H1 (cell line): Measurements from ENCODE around the gene NKAPD1. TPM values are rescaled to one million over a fixed set of nuclear protein-coding genes. Genes with fewer than 3 reads are reported as not detected.

Experiments used
- CTCF ChIA-PET: fragments of 300-600 bp; sonication (Branson Sonifier 250); formaldehyde crosslinking; loops from one replicate; lab custom pipeline; 2021; ENCODE audit not compliant: partially characterized antibody; lab: Charles Lee
- POLR2A ChIA-PET: fragments of 300-600 bp; sonication (Branson Sonifier 250); formaldehyde crosslinking; loops from one replicate; lab custom pipeline; 2021; ENCODE audit warnings: inconsistent platforms; ENCODE audit not compliant: partially characterized antibody; lab: Charles Lee
- DNase-seq, 2 experiments: peaks; one replicate each; pipeline versions ENCODE4 v3.0.0 to v3.0.0-alpha.2; 2010 to 2022; ENCODE audit warnings: low spot score in 2 of 2, low read depth in 1 of 2, mixed read lengths in 1 of 2
- FAIRE-seq: peaks from 2 replicates; lab custom pipeline; 2011; peaks lifted over from hg19 to GRCh38; lab: Jason Lieb, UNC
- H2AFZ ChIP-seq: 2 replicates; pipeline ENCODE4 v1.8.1; 2012; ENCODE audit warnings: low read length, inconsistent platforms
- H2AK5ac ChIP-seq: 2 replicates; pipeline ENCODE4 v1.6.1; 2013; ENCODE audit warnings: low read depth, low read length
- H2BK120ac ChIP-seq: replicated peaks from 2 replicates; pipeline ENCODE3; 2013; ENCODE audit warnings: low read depth, low read length, inconsistent platforms
- H2BK12ac ChIP-seq: 2 replicates; pipeline ENCODE4 v1.6.1; 2013; ENCODE audit warnings: low read depth, low read length
- H2BK15ac ChIP-seq: 2 replicates; pipeline ENCODE4 v1.6.1; 2013; ENCODE audit warnings: low read length
- H2BK20ac ChIP-seq: 2 replicates; pipeline ENCODE4 v1.6.1; 2013; ENCODE audit warnings: low read length
- H2BK5ac ChIP-seq: 2 replicates; pipeline ENCODE4 v1.6.1; 2013; ENCODE audit warnings: low read depth, low read length
- H3K14ac ChIP-seq: 2 replicates; pipeline ENCODE4 v1.6.1; 2013; ENCODE audit warnings: inconsistent platforms; ENCODE audit not compliant: insufficient read length
- H3K18ac ChIP-seq: 2 replicates; pipeline ENCODE4 v1.6.1; 2013; ENCODE audit warnings: low read length; ENCODE audit errors: extremely low read depth
- H3K23ac ChIP-seq: 2 replicates; pipeline ENCODE4 v1.6.1; 2013; ENCODE audit warnings: inconsistent platforms; ENCODE audit not compliant: insufficient read length
- H3K23me2 ChIP-seq: 2 replicates; pipeline ENCODE4 v1.6.1; 2013; ENCODE audit warnings: low read depth, low read length
- H3K27ac ChIP-seq: 2 replicates; pipeline ENCODE4 v1.6.1; 2011; ENCODE audit warnings: low read depth, low read length, inconsistent platforms
- H3K27me3 ChIP-seq, 4 experiments: replicated peaks in 1 of 4; 1 replicate in 1 of 4; 2 replicates in 3 of 4; pipeline versions ENCODE4 v1.6.1 to v1.8.1; 2011 to 2013; ENCODE audit warnings: low read length in 3 of 4, mild to moderate bottlenecking in 3 of 4, inconsistent platforms in 2 of 4, mixed read lengths in 2 of 4, moderate library complexity in 1 of 4; ENCODE audit not compliant: control insufficient read depth in 3 of 4, insufficient read depth in 3 of 4; ENCODE audit errors: extremely low read depth in 1 of 4
- H3K36me3 ChIP-seq, 4 experiments: 2 replicates each; pipeline versions ENCODE4 v1.6.1 to v1.8.1; 2011 to 2013; ENCODE audit warnings: mild to moderate bottlenecking in 4 of 4, low read length in 3 of 4, moderate library complexity in 2 of 4, control low read depth in 1 of 4, inconsistent platforms in 1 of 4; ENCODE audit not compliant: insufficient read depth in 4 of 4, control insufficient read depth in 2 of 4
- H3K4ac ChIP-seq: replicated peaks from 2 replicates; pipeline ENCODE3; 2013; ENCODE audit warnings: low read length, low read depth, mixed read lengths, inconsistent platforms; ENCODE audit not compliant: insufficient read length
- H3K4me1 ChIP-seq, 4 experiments: replicated peaks in 1 of 4; 1 replicate in 1 of 4; 2 replicates in 3 of 4; pipeline versions ENCODE4 v1.6.1 to v1.8.1; 2011 to 2013; ENCODE audit warnings: low read length in 3 of 4, inconsistent platforms in 2 of 4, mixed read lengths in 1 of 4; ENCODE audit not compliant: insufficient read depth in 4 of 4, control insufficient read depth in 3 of 4
- H3K4me2 ChIP-seq, 2 experiments: 2 replicates each; pipeline versions ENCODE4 v1.6.1 to v1.8.1; 2011 to 2013; ENCODE audit warnings: low read depth in 2 of 2, low read length in 2 of 2, control low read depth in 1 of 2, inconsistent platforms in 1 of 2, mild to moderate bottlenecking in 1 of 2; ENCODE audit not compliant: insufficient read depth in 1 of 2
- H3K4me3 ChIP-seq, 4 experiments: fragments of 200-600, 300-600 bp in 1 of 4; sonication (generic), shearing (Covaris generic), sonication (Bioruptor Twin) in 1 of 4; 2 replicates each; pipeline versions ENCODE4 v1.5.1 to v1.8.1; 2011 to 2016; ENCODE audit warnings: low read length in 4 of 4, low read depth in 3 of 4, control low read depth in 2 of 4, inconsistent platforms in 2 of 4, mild to moderate bottlenecking in 2 of 4, mixed read lengths in 1 of 4, moderate library complexity in 1 of 4; ENCODE audit not compliant: insufficient read depth in 2 of 4; ENCODE audit errors: extremely low read depth in 1 of 4
- H3K56ac ChIP-seq: replicated peaks from 2 replicates; pipeline ENCODE3; 2013; ENCODE audit warnings: low read depth, mild to moderate bottlenecking, mixed read lengths, low read length, inconsistent platforms; ENCODE audit not compliant: insufficient read length
- H3K79me1 ChIP-seq: 2 replicates; pipeline ENCODE4 v1.6.1; 2013; ENCODE audit warnings: low read depth, low read length, control low read depth
- H3K79me2 ChIP-seq, 2 experiments: 2 replicates each; pipeline versions ENCODE4 v1.6.1 to v1.8.1; 2012 to 2013; ENCODE audit warnings: low read length in 2 of 2, mild to moderate bottlenecking in 2 of 2, inconsistent platforms in 1 of 2; ENCODE audit not compliant: insufficient read depth in 2 of 2, control insufficient read depth in 1 of 2
- H3K9ac ChIP-seq, 4 experiments: replicated peaks in 1 of 4; 1 replicate in 1 of 4; 2 replicates in 3 of 4; pipeline versions ENCODE4 v1.6.1 to v1.8.1; 2011 to 2013; ENCODE audit warnings: low read depth in 3 of 4, low read length in 3 of 4, control low read depth in 2 of 4, mild to moderate bottlenecking in 2 of 4, moderate library complexity in 2 of 4, inconsistent platforms in 1 of 4; ENCODE audit errors: extremely low read depth in 1 of 4
- H3K9me3 ChIP-seq, 2 experiments: 2 replicates each; pipeline versions ENCODE4 v1.6.1 to v1.8.1; 2012 to 2013; ENCODE audit warnings: mild to moderate bottlenecking in 2 of 2, moderate library complexity in 2 of 2, control low read depth in 1 of 2, inconsistent platforms in 1 of 2, low read depth in 1 of 2, low read length in 1 of 2, mixed read lengths in 1 of 2; ENCODE audit not compliant: insufficient read depth in 2 of 2
- H4K20me1 ChIP-seq, 2 experiments: replicated peaks in 1 of 2; 2 replicates each; pipeline versions ENCODE3 to v1.8.1; 2011 to 2013; ENCODE audit warnings: inconsistent platforms in 2 of 2, low read length in 2 of 2, mild to moderate bottlenecking in 1 of 2; ENCODE audit not compliant: insufficient read depth in 2 of 2, control insufficient read depth in 1 of 2
- H4K5ac ChIP-seq: 2 replicates; pipeline ENCODE4 v1.6.1; 2013; ENCODE audit warnings: low read length, low read depth, mixed read lengths, inconsistent platforms; ENCODE audit not compliant: insufficient read length
- H4K8ac ChIP-seq: 2 replicates; pipeline ENCODE4 v1.8.0; 2013; ENCODE audit warnings: mild to moderate bottlenecking, moderate library complexity, low read length, inconsistent platforms; ENCODE audit not compliant: insufficient read depth; ENCODE audit errors: extremely low read depth
- H4K91ac ChIP-seq: replicated peaks from 2 replicates; pipeline ENCODE3; 2013; ENCODE audit warnings: low read length, mixed read lengths, inconsistent platforms; ENCODE audit not compliant: insufficient read length
- BRCA1 ChIP-seq: IDR thresholded peaks from 2 replicates; pipeline ENCODE4 v1.6.1; 2012; ENCODE audit warnings: low read depth, low read length, improper control_type of control experiment
- JUN ChIP-seq: IDR thresholded peaks from 2 replicates; pipeline ENCODE4 v1.6.1; 2011; ENCODE audit warnings: low read depth, mild to moderate bottlenecking, improper control_type of control experiment, low read length
- JUND ChIP-seq: IDR thresholded peaks from 2 replicates; pipeline ENCODE4 v1.6.1; 2011; ENCODE audit warnings: mild to moderate bottlenecking, improper control_type of control experiment, low read length
- KDM4A ChIP-seq: IDR thresholded peaks from one replicate; pipeline ENCODE4 v1.7.1; 2012; ENCODE audit warnings: low read depth, mild to moderate bottlenecking, moderate library complexity, low read length, inconsistent platforms; ENCODE audit not compliant: severe bottlenecking
- MAX ChIP-seq: IDR thresholded peaks from 2 replicates; pipeline ENCODE4 v1.6.1; 2012; ENCODE audit warnings: inconsistent platforms
- SP4 ChIP-seq: IDR thresholded peaks from 2 replicates; pipeline ENCODE4 v1.6.1; 2012; ENCODE audit warnings: low read length, inconsistent platforms
- YY1 ChIP-seq: IDR thresholded peaks from 2 replicates; pipeline ENCODE4 v1.6.1; 2011; ENCODE audit warnings: low read depth, mild to moderate bottlenecking, low read length
- WGBS, 2 experiments: shearing (Covaris generic) in 1 of 2; methylation state at CpG; one replicate each; pipeline versions ENCODE4 v1.1.6 to v1.1.7; 2013 to 2015; ENCODE audit warnings: low lambda C conversion rate in 2 of 2, mixed read lengths in 2 of 2, inconsistent platforms in 1 of 2, low coverage in 1 of 2, missing lambda C conversion rate in 1 of 2; ENCODE audit not compliant: insufficient replicate concordance in 2 of 2, insufficient coverage in 1 of 2, insufficient read length in 1 of 2; ENCODE audit errors: extremely low coverage in 1 of 2, missing lambda C conversion rate in 1 of 2; 5-methylcytosine and 5-hydroxymethylcytosine counted together
- polyA plus RNA-seq, 7 experiments: library from polyadenylated mRNA; depleted of rRNA in 3 of 7; stranded (reverse) in 5 of 7; unstranded in 2 of 7; fragments of >200 nt in 5 of 7; fragments of 200-250 nt in 2 of 7; gene quantifications; 1 replicate in 5 of 7; 2 replicates in 1 of 7; 4 replicates in 1 of 7; pipeline versions ENCODE4 v1.2.1 to v1.2.3, GENCODE V29; 2011 to 2013; ENCODE audit warnings: missing spikeins in 2 of 7, mixed read lengths in 2 of 7
- total RNA-seq: library from RNA; stranded (reverse); fragmentation: NEBNext Ultra II Directional; extraction: Animal tissue kit (Norgen Biotek cat#: 25700); gene quantifications from 2 replicates; pipeline ENCODE4 v1.2.1, GENCODE V29; 2021

NKAPD1 gene
- total and polyA plus RNA-seq, 2 of the 8 experiments (the other 6 are each of a cell fraction or from before 2014, with no cell fraction given) = 6.7 to 16.7 TPM

GRCh38 chr11:112132737-112133136 lies 58.6 kb downstream of the NKAPD1 start:
- H3K36me3 ChIP-seq = no peaks in the 10 kb centered on the region
- H2AK5ac ChIP-seq = no peak overlapping the region
- FAIRE-seq (no peak), DNase-seq (no peak)
- H2BK120ac ChIP-seq = no peak overlapping the region
- H3K56ac ChIP-seq = no peak overlapping the region
- H2BK15ac ChIP-seq = no peak overlapping the region
- no peak overlapping the region for H2BK20ac ChIP-seq
- POLR2A ChIA-PET = no interaction called here
- CTCF ChIA-PET = interaction anchor here (0.6 to 1.8 kb wide), 6 partner anchors 11 to 230 kb away, joined by 3 to 5 read pairs (median 3); no protein-coding TSS in a partner anchor
- no peak overlapping the region for H3K14ac ChIP-seq
- H4K5ac ChIP-seq = no peak overlapping the region
- no peaks in the 10 kb centered on the region for H3K79me1 ChIP-seq
- no peak overlapping the region for H3K4me3 ChIP-seq
- no peaks in the 10 kb centered on the region for H3K9me3 ChIP-seq
- no peaks in the 10 kb centered on the region for H3K4me1 ChIP-seq
- H3K27ac ChIP-seq = no peak overlapping the region
- H3K23me2 ChIP-seq = no peaks in the 10 kb centered on the region; the same call in 1 of the 2 replicates
- H4K20me1 ChIP-seq = no peaks in the 10 kb centered on the region
- no peak overlapping the region for H2BK12ac ChIP-seq
- H3K23ac ChIP-seq = no peak overlapping the region
- no peak overlapping the region for H2AFZ ChIP-seq
- no peak overlapping the region for H2BK5ac ChIP-seq
- no peak overlapping the region for H4K91ac ChIP-seq
- H3K9ac ChIP-seq = no peak overlapping the region
- H3K4me2 ChIP-seq = no peak overlapping the region
- H3K79me2 ChIP-seq = no peaks in the 10 kb centered on the region
- H3K18ac ChIP-seq = no peak overlapping the region
- 87% methylated on average over 2 of the region's 2 CpGs; no CpG with 5 or more reads in 1 of the 2 experiments for WGBS, 2 experiments
- H3K27me3 ChIP-seq = no peaks in the 10 kb centered on the region
- TF ChIP-seq SP4 (no peak), JUND (no peak), YY1 (no peak), KDM4A (no peak), MAX (no peak), BRCA1 (no peak), JUN (no peak)
- H4K8ac ChIP-seq = no peak overlapping the region
- no peak overlapping the region for H3K4ac ChIP-seq
